Liver (tissue), 9 donors: ENCODE measurements around the gene MRPL10. TPM values are rescaled to one million over a fixed set of nuclear protein-coding genes. Genes with fewer than 3 reads are reported as not detected.

Experiments
- DNase-seq: peaks from one replicate; pipeline ENCODE4 v3.0.0-alpha.2; 2017; ENCODE audit warnings: low spot score
- H3K27ac ChIP-seq, 2 donors: one replicate each; pipeline ENCODE4 v1.7.0; 2013; ENCODE audit warnings: inconsistent platforms in 2 of 2, low read length in 2 of 2, control low read depth in 1 of 2, low read depth in 1 of 2, mild to moderate bottlenecking in 1 of 2
- H3K27me3 ChIP-seq, 4 donors: one replicate each; pipeline versions ENCODE4 v1.6.1 to v1.7.0; 2013; ENCODE audit warnings: low read length in 3 of 4, inconsistent platforms in 1 of 4, mild to moderate bottlenecking in 1 of 4, moderate library complexity in 1 of 4; ENCODE audit not compliant: control insufficient read depth in 4 of 4, insufficient read depth in 4 of 4
- H3K36me3 ChIP-seq, 4 donors: one replicate each; pipeline versions ENCODE4 v1.6.1 to v1.7.0; 2013; ENCODE audit warnings: low read length in 3 of 4, mild to moderate bottlenecking in 3 of 4, low read depth in 1 of 4, moderate library complexity in 1 of 4; ENCODE audit not compliant: control insufficient read depth in 4 of 4, insufficient read depth in 3 of 4
- H3K4me1 ChIP-seq, 4 donors: one replicate each; pipeline versions ENCODE4 v1.6.1 to v1.7.0; 2013; ENCODE audit warnings: low read length in 3 of 4, mild to moderate bottlenecking in 3 of 4, moderate library complexity in 1 of 4; ENCODE audit not compliant: control insufficient read depth in 4 of 4, insufficient read depth in 4 of 4
- H3K4me3 ChIP-seq, 3 donors: one replicate each; pipeline versions ENCODE4 v1.6.1 to v1.7.0; 2013; ENCODE audit warnings: low read length in 3 of 3, control low read depth in 1 of 3, low read depth in 1 of 3, mild to moderate bottlenecking in 1 of 3
- H3K9ac ChIP-seq, 2 donors: one replicate each; pipeline ENCODE4 v1.7.0; 2013; ENCODE audit warnings: low read length in 2 of 2, mild to moderate bottlenecking in 2 of 2, moderate library complexity in 2 of 2, control low read depth in 1 of 2, low read depth in 1 of 2
- H3K9me3 ChIP-seq, 4 donors: one replicate each; pipeline versions ENCODE4 v1.6.1 to v1.7.0; 2013; ENCODE audit warnings: low read length in 3 of 4; ENCODE audit not compliant: control insufficient read depth in 4 of 4
- ATF3 ChIP-seq: IDR thresholded peaks from 2 replicates; pipeline ENCODE4 v1.6.1; 2016; ENCODE audit warnings: antibody characterized with exemption
- EGR1 ChIP-seq, 2 donors: IDR thresholded peaks; 2 replicates each; pipeline ENCODE4 v1.6.1; 2016 to 2018; ENCODE audit warnings: antibody characterized with exemption in 2 of 2, low read depth in 2 of 2
- FOXA1 ChIP-seq: IDR thresholded peaks from 2 replicates; pipeline ENCODE4 v1.6.1; 2016; ENCODE audit warnings: antibody characterized with exemption
- FOXA2 ChIP-seq: IDR thresholded peaks from 2 replicates; pipeline ENCODE4 v1.6.1; 2016; ENCODE audit warnings: antibody characterized with exemption
- GABPA ChIP-seq, 2 donors: IDR thresholded peaks in 1 of 2; conservative IDR thresholded peaks in 1 of 2; 2 replicates each; pipeline ENCODE4 v1.6.1; 2016; ENCODE audit warnings: antibody characterized with exemption in 2 of 2, mild to moderate bottlenecking in 1 of 2, moderate library complexity in 1 of 2
- HNF4A ChIP-seq, 2 donors: conservative IDR thresholded peaks; 2 replicates each; pipeline ENCODE4 v1.6.1; 2016; ENCODE audit warnings: antibody characterized with exemption in 2 of 2, mild to moderate bottlenecking in 2 of 2
- HNF4G ChIP-seq: IDR thresholded peaks from 2 replicates; pipeline ENCODE4 v1.6.1; 2016; ENCODE audit warnings: antibody characterized with exemption
- JUND ChIP-seq, 2 donors: IDR thresholded peaks; 2 replicates each; pipeline ENCODE4 v1.6.1; 2016; ENCODE audit warnings: antibody characterized with exemption in 2 of 2
- NR2F2 ChIP-seq: IDR thresholded peaks from 2 replicates; pipeline ENCODE4 v1.6.1; 2016; ENCODE audit warnings: antibody characterized with exemption
- RAD21 ChIP-seq, 2 donors: IDR thresholded peaks; 2 replicates each; pipeline ENCODE4 v1.6.1; 2016; ENCODE audit warnings: antibody characterized with exemption in 2 of 2, mild to moderate bottlenecking in 2 of 2
- REST ChIP-seq: IDR thresholded peaks from 2 replicates; pipeline ENCODE4 v1.6.1; 2016; ENCODE audit warnings: antibody characterized with exemption, mild to moderate bottlenecking
- RXRA ChIP-seq, 2 donors: IDR thresholded peaks; 2 replicates each; pipeline ENCODE4 v1.6.1; 2017 to 2018; ENCODE audit warnings: antibody characterized with exemption in 2 of 2, mild to moderate bottlenecking in 1 of 2
- SP1 ChIP-seq: IDR thresholded peaks from 2 replicates; pipeline ENCODE4 v1.6.1; 2018; ENCODE audit warnings: antibody characterized with exemption, mild to moderate bottlenecking
- TAF1 ChIP-seq: conservative IDR thresholded peaks from 2 replicates; pipeline ENCODE4 v1.6.1; 2016; ENCODE audit warnings: antibody characterized with exemption, mild to moderate bottlenecking
- YY1 ChIP-seq: IDR thresholded peaks from 2 replicates; pipeline ENCODE4 v1.6.1; 2016; ENCODE audit warnings: antibody characterized with exemption, mild to moderate bottlenecking
- WGBS: extraction: QIAGEN DNeasy Blood & Tissue Kit; methylation state at CpG from one replicate; pipeline ENCODE4 v1.1.7; 2013; 5-methylcytosine and 5-hydroxymethylcytosine counted together
- polyA plus RNA-seq, 2 donors: library from polyadenylated mRNA; stranded (reverse) in 1 of 2; unstranded in 1 of 2; fragments of 200-250 nt in 1 of 2; fragments of >200 nt in 1 of 2; fragmentation: Nextera tagmentation in 1 of 2; extraction: Ambion mirVana in 1 of 2; gene quantifications; one replicate each; pipeline versions ENCODE4 v1.2.1 to v1.2.3, GENCODE V29; 2013 to 2015
- total RNA-seq, 2 donors: library from RNA; depleted of rRNA; stranded (reverse); fragments of >200 nt; gene quantifications; one replicate each; pipeline ENCODE4 v1.2.3, GENCODE V29; 2014
- TF ChIP-seq, protein P1 (sequence below): fragments of 150-350 bp; IDR thresholded peaks from 2 replicates; pipeline ENCODE4 v1.5.1; 2017; ENCODE audit warnings: improper control_type of control experiment, low read depth, low read length; ENCODE audit not compliant: missing input control
- TF ChIP-seq, protein P2 (sequence below): IDR thresholded peaks from 2 replicates; pipeline ENCODE4 v1.6.1; 2016; ENCODE audit warnings: antibody characterized with exemption
- TF ChIP-seq, protein P3 (sequence below): IDR thresholded peaks from 2 replicates; pipeline ENCODE4 v1.6.1; 2016; ENCODE audit warnings: antibody characterized with exemption
- donor health status: healthy.
- donor health status: healthy.
- donor health status: healthy.
- donor health status: healthy.
- donor health status: healthy.

MRPL10 gene
- total and polyA plus RNA-seq, 4 donors, result 10.2 to 24.9 (median 12.9) TPM

- WGBS, result 94% methylated on average over 21 of the region's 21 CpGs
- Histone ChIP-seq H3K27me3 (no peaks in the 10 kb centered on the region), H3K27ac (no peak overlapping the region), H3K4me3 (no peak overlapping the region), H3K4me1 (peaks cover 0 to 1% (median 0%) of the 10 kb centered on the region in 4 donors), H3K36me3 (peaks cover 0 to 8% (median 2%) of the 10 kb centered on the region in 4 donors), H3K9me3 (no peaks in the 10 kb centered on the region), H3K9ac (no peak overlapping the region)
- no peak for DNase-seq
- TF ChIP-seq YY1, result no peak
- TF ChIP-seq RAD21 (IDR thresholded peaks at IDR 0.05), result no peak
- no peak for TF ChIP-seq FOXA1
- TF ChIP-seq, protein P1, sequence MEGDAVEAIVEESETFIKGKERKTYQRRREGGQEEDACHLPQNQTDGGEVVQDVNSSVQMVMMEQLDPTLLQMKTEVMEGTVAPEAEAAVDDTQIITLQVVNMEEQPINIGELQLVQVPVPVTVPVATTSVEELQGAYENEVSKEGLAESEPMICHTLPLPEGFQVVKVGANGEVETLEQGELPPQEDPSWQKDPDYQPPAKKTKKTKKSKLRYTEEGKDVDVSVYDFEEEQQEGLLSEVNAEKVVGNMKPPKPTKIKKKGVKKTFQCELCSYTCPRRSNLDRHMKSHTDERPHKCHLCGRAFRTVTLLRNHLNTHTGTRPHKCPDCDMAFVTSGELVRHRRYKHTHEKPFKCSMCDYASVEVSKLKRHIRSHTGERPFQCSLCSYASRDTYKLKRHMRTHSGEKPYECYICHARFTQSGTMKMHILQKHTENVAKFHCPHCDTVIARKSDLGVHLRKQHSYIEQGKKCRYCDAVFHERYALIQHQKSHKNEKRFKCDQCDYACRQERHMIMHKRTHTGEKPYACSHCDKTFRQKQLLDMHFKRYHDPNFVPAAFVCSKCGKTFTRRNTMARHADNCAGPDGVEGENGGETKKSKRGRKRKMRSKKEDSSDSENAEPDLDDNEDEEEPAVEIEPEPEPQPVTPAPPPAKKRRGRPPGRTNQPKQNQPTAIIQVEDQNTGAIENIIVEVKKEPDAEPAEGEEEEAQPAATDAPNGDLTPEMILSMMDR, result no peak
- TF ChIP-seq ATF3, result no peak
- TF ChIP-seq EGR1 (IDR thresholded peaks at IDR 0.05; ENCODE audit: low read depth in 2 of 2), result no peak
- TF ChIP-seq GABPA (IDR thresholded peaks at IDR 0.05 in 1 of 2, conservative IDR thresholded peaks at IDR 0.05 in 1 of 2), result no peak
- no peak for TF ChIP-seq REST
- TF ChIP-seq TAF1, result no peak
- TF ChIP-seq HNF4A (conservative IDR thresholded peaks at IDR 0.05), result no peak
- TF ChIP-seq RXRA (IDR thresholded peaks at IDR 0.05), result no peak
- no peak for TF ChIP-seq JUND (IDR thresholded peaks at IDR 0.05)
- TF ChIP-seq HNF4G, result no peak
- no peak for TF ChIP-seq FOXA2
- TF ChIP-seq, protein P2, sequence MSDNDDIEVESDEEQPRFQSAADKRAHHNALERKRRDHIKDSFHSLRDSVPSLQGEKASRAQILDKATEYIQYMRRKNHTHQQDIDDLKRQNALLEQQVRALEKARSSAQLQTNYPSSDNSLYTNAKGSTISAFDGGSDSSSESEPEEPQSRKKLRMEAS, result no peak
- TF ChIP-seq SP1, result no peak
- no peak for TF ChIP-seq NR2F2
- TF ChIP-seq, protein P3, sequence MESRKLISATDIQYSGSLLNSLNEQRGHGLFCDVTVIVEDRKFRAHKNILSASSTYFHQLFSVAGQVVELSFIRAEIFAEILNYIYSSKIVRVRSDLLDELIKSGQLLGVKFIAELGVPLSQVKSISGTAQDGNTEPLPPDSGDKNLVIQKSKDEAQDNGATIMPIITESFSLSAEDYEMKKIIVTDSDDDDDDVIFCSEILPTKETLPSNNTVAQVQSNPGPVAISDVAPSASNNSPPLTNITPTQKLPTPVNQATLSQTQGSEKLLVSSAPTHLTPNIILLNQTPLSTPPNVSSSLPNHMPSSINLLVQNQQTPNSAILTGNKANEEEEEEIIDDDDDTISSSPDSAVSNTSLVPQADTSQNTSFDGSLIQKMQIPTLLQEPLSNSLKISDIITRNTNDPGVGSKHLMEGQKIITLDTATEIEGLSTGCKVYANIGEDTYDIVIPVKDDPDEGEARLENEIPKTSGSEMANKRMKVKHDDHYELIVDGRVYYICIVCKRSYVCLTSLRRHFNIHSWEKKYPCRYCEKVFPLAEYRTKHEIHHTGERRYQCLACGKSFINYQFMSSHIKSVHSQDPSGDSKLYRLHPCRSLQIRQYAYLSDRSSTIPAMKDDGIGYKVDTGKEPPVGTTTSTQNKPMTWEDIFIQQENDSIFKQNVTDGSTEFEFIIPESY, result no peak
These were observed 16.0 kb downstream of the MRPL10 start for GRCh38 chr17:47815106-47815918.
